B cell (primary cell): ENCODE measurements around the gene TULP3. TPM values are rescaled to one million over a fixed set of nuclear protein-coding genes. Genes with fewer than 3 reads are reported as not detected.

Source experiments
- ATAC-seq: fragments of 200-7000 bp; cut with Tn5 transposase; one replicate; pipeline ENCODE4 v1.10.0; 2021; ENCODE audit warnings: low read depth, mild to moderate bottlenecking, moderate number of reproducible peaks, moderate library complexity
- CTCF ChIA-PET: fragments of 350-600 bp; sonication (Branson Sonifier 250); formaldehyde crosslinking; loops from one replicate; lab custom pipeline; 2021; ENCODE audit warnings: antibody characterized with exemption, inconsistent platforms; lab: Charles Lee
- POLR2A ChIA-PET: fragments of 350-600 bp; sonication (Branson Sonifier 250); formaldehyde crosslinking; loops from one replicate; lab custom pipeline; 2021; ENCODE audit warnings: antibody characterized with exemption; lab: Charles Lee
- DNase-seq: peaks from one replicate; pipeline ENCODE4 v3.0.0; 2013
- H2AFZ ChIP-seq: 2 replicates; pipeline ENCODE4 v1.6.1; 2012; ENCODE audit warnings: mild to moderate bottlenecking, low read depth, low read length; ENCODE audit not compliant: insufficient read depth, poor library complexity, severe bottlenecking
- H3K27ac ChIP-seq, 2 donors: 1 replicate in 1 of 2; 2 replicates in 1 of 2; pipeline ENCODE4 v1.5.1; 2012 to 2013; ENCODE audit warnings: low read length in 2 of 2, mild to moderate bottlenecking in 2 of 2, moderate library complexity in 1 of 2
- H3K27me3 ChIP-seq, 4 experiments: fragments of 200-600 bp in 1 of 4; sonication (generic) in 1 of 4; replicated peaks in 1 of 4; 1 replicate in 2 of 4; 2 replicates in 2 of 4; pipeline versions ENCODE4 v1.6.1 to v1.7.0; 2013 to 2016; ENCODE audit warnings: low read length in 3 of 4, mild to moderate bottlenecking in 2 of 4, mixed read lengths in 1 of 4, moderate library complexity in 1 of 4; ENCODE audit not compliant: insufficient read depth in 4 of 4, control insufficient read depth in 3 of 4; ENCODE audit errors: control extremely low read depth in 1 of 4
- H3K36me3 ChIP-seq, 2 experiments: replicated peaks in 1 of 2; 1 replicate in 1 of 2; 2 replicates in 1 of 2; pipeline versions ENCODE4 v1.6.1 to v1.7.1; 2013; ENCODE audit warnings: low read length in 1 of 2; ENCODE audit not compliant: insufficient read depth in 2 of 2, control insufficient read depth in 1 of 2; ENCODE audit errors: control extremely low read depth in 1 of 2, extremely low read depth in 1 of 2
- H3K4me1 ChIP-seq, 2 donors: fragments of 200-600 bp in 1 of 2; sonication (generic) in 1 of 2; 1 replicate in 1 of 2; 2 replicates in 1 of 2; pipeline versions ENCODE4 v1.5.1 to v1.6.1; 2013 to 2017; ENCODE audit warnings: low read length in 2 of 2; ENCODE audit not compliant: control insufficient read depth in 2 of 2, insufficient read depth in 2 of 2
- H3K4me2 ChIP-seq: replicated peaks from 2 replicates; pipeline ENCODE3; 2012; ENCODE audit warnings: mild to moderate bottlenecking, low read depth, low read length; ENCODE audit not compliant: poor library complexity, severe bottlenecking
- H3K4me3 ChIP-seq, 5 experiments: fragments of 200-600 bp in 1 of 5; sonication (generic) in 1 of 5; 1 replicate in 3 of 5; 2 replicates in 2 of 5; pipeline versions ENCODE4 v1.5.1 to v1.7.0; 2011 to 2016; ENCODE audit warnings: low read length in 4 of 5, mild to moderate bottlenecking in 4 of 5, low read depth in 2 of 5, control low read depth in 1 of 5, moderate library complexity in 1 of 5; ENCODE audit not compliant: insufficient read depth in 1 of 5; ENCODE audit errors: control extremely low read depth in 1 of 5, extremely low read depth in 1 of 5
- H3K79me2 ChIP-seq: fragments of 200-600 bp; sonication (generic); one replicate; pipeline ENCODE4 v1.6.0; 2016; ENCODE audit warnings: low read length; ENCODE audit not compliant: control insufficient read depth, insufficient read depth
- H3K9ac ChIP-seq: fragments of 200-600 bp; sonication (generic); 2 replicates; pipeline ENCODE4 v1.6.1; 2017; ENCODE audit warnings: mild to moderate bottlenecking, low read length, moderate library complexity
- H3K9me3 ChIP-seq, 3 donors: one replicate each; pipeline versions ENCODE4 v1.6.1 to v1.7.1; 2013; ENCODE audit warnings: low read length in 2 of 3; ENCODE audit not compliant: control insufficient read depth in 2 of 3, insufficient read depth in 1 of 3; ENCODE audit errors: control extremely low read depth in 1 of 3
- H4K20me1 ChIP-seq: 2 replicates; pipeline ENCODE4 v1.6.0; 2012; ENCODE audit warnings: mild to moderate bottlenecking, low read length; ENCODE audit not compliant: insufficient read depth, control insufficient read depth, poor library complexity, severe bottlenecking
- H3K27ac Mint-ChIP-seq: one replicate; pipeline ENCODE4 v1.8.0; 2021; ENCODE audit warnings: mixed read lengths
- H3K27me3 Mint-ChIP-seq: one replicate; pipeline ENCODE4 v1.8.0; 2021; ENCODE audit warnings: mixed read lengths
- H3K4me1 Mint-ChIP-seq: one replicate; pipeline ENCODE4 v1.8.0; 2021; ENCODE audit warnings: mixed read lengths
- H3K4me3 Mint-ChIP-seq: one replicate; pipeline ENCODE4 v1.8.0; 2021; ENCODE audit warnings: mixed read lengths
- H3K9me3 Mint-ChIP-seq: one replicate; pipeline ENCODE4 v1.8.0; 2022; ENCODE audit warnings: mixed read lengths; ENCODE audit not compliant: insufficient read depth
- CTCF ChIP-seq: fragments of 200-600 bp; IDR thresholded peaks from one replicate; pipeline ENCODE4 v1.8.0; 2022; ENCODE audit warnings: antibody characterized with exemption, mild to moderate bottlenecking
- EZH2 ChIP-seq: IDR thresholded peaks from 2 replicates; pipeline ENCODE4 v1.6.1; 2012; ENCODE audit warnings: borderline replicate concordance, low read depth, mild to moderate bottlenecking, moderate library complexity, low read length; ENCODE audit not compliant: insufficient read depth, poor library complexity, severe bottlenecking
- WGBS: methylation state at CpG from one replicate; pipeline ENCODE4 v1.1.5; 2013; ENCODE audit warnings: missing lambda C conversion rate; ENCODE audit not compliant: insufficient coverage; 5-methylcytosine and 5-hydroxymethylcytosine counted together
- intact Hi-C: fragments of 100-400 bp; cut with micrococcal nuclease; formaldehyde crosslinking; loops from one replicate; pipeline ENCODE4 v1.10.0; 2022
- polyA plus RNA-seq: library from polyadenylated mRNA; depleted of rRNA; stranded (reverse); fragments of >200 nt; gene quantifications from 2 replicates; pipeline ENCODE4 v1.2.3, GENCODE V29; 2012
- total RNA-seq, 2 donors: library from RNA; stranded (reverse); fragments of 120-200 nt in 1 of 2; gene quantifications; 1 replicate in 1 of 2; 2 replicates in 1 of 2; pipeline versions ENCODE4 v1.2.3 to v1.2.4, GENCODE V29; 2013 to 2022

Gene TULP3
- total and polyA plus RNA-seq, 2 donors (not counting 1 experiment from before 2014, with no cell fraction given) = 8.3 to 9.2 TPM

GRCh38 chr12:2959505-2960389 is 69.1 kb downstream of the TULP3 start:
- intact Hi-C loops = no loop called here
- Histone ChIP-seq H3K4me1 (peaks cover 8 to 10% of the 10 kb centered on the region in 2 donors), H3K4me3 (peak overlapping the region in 3 of 5 experiments; percentile 15 to 37 (median 36)), H3K27ac (no peak overlapping the region), H3K9ac (peak overlapping the region; percentile 26), H3K79me2 (no peaks in the 10 kb centered on the region), H4K20me1 (no peaks in the 10 kb centered on the region), H2AFZ (peak overlapping the region; percentile 49), H3K36me3 (no peaks in the 10 kb centered on the region), H3K4me2 (peak overlapping the region; percentile 70), H3K9me3 (no peaks in the 10 kb centered on the region), H3K27me3 (peaks cover 0 to 52% (median 15%) of the 10 kb centered on the region in 4 experiments)
- DNase-seq (no peak), ATAC-seq (no peak)
- no peak overlapping the region for H3K27ac Mint-ChIP-seq
- 1% methylated on average over 102 of the region's 104 CpGs for WGBS
- no peak for TF ChIP-seq EZH2
- no peak for TF ChIP-seq CTCF
- H3K9me3 Mint-ChIP-seq = no peaks in the 10 kb centered on the region
- ChIA-PET CTCF (no interaction called here), POLR2A (no interaction called here)
- peak overlapping the region; percentile 75 for H3K4me3 Mint-ChIP-seq
- peaks cover 55% of the 10 kb centered on the region for H3K27me3 Mint-ChIP-seq
- peaks cover 23% of the 10 kb centered on the region for H3K4me1 Mint-ChIP-seq

GRCh38 chr12:2960390-2960956 is 69.8 kb downstream of the TULP3 start:
- ATAC-seq = no peak
- Mint-ChIP-seq H3K27ac (no peak overlapping the region), H3K27me3 (peaks cover 55% of the 10 kb centered on the region), H3K4me3 (peak overlapping the region; percentile 73), H3K9me3 (no peaks in the 10 kb centered on the region), H3K4me1 (peaks cover 23% of the 10 kb centered on the region)
- no peaks in the 10 kb centered on the region for H4K20me1 ChIP-seq
- H3K36me3 ChIP-seq = no peaks in the 10 kb centered on the region
- peaks cover 8 to 10% of the 10 kb centered on the region in 2 donors for H3K4me1 ChIP-seq
- peak overlapping the region; percentile 49 for H2AFZ ChIP-seq
- intact Hi-C loops = no loop called here
- no peak overlapping the region for H3K9ac ChIP-seq
- H3K4me2 ChIP-seq = peak overlapping the region; percentile 70
- ChIA-PET POLR2A (no interaction called here), CTCF (no interaction called here)
- peaks cover 0 to 52% (median 15%) of the 10 kb centered on the region in 4 experiments for H3K27me3 ChIP-seq
- no peak for TF ChIP-seq EZH2
- TF ChIP-seq CTCF = no peak
- H3K4me3 ChIP-seq = no peak overlapping the region
- 14% methylated on average over 14 of the region's 18 CpGs for WGBS
- H3K27ac ChIP-seq = no peak overlapping the region
- no peaks in the 10 kb centered on the region for H3K79me2 ChIP-seq
- no peaks in the 10 kb centered on the region for H3K9me3 ChIP-seq
- no peak for DNase-seq
